ENCODE measurements around the gene BPIFB3. TPM values are rescaled to one million over a fixed set of nuclear protein-coding genes. Genes with fewer than 3 reads are reported as not detected.

BPIFB3 gene
- total RNA-seq, 1 experiment from 2014 or later = not detected

DNA sequence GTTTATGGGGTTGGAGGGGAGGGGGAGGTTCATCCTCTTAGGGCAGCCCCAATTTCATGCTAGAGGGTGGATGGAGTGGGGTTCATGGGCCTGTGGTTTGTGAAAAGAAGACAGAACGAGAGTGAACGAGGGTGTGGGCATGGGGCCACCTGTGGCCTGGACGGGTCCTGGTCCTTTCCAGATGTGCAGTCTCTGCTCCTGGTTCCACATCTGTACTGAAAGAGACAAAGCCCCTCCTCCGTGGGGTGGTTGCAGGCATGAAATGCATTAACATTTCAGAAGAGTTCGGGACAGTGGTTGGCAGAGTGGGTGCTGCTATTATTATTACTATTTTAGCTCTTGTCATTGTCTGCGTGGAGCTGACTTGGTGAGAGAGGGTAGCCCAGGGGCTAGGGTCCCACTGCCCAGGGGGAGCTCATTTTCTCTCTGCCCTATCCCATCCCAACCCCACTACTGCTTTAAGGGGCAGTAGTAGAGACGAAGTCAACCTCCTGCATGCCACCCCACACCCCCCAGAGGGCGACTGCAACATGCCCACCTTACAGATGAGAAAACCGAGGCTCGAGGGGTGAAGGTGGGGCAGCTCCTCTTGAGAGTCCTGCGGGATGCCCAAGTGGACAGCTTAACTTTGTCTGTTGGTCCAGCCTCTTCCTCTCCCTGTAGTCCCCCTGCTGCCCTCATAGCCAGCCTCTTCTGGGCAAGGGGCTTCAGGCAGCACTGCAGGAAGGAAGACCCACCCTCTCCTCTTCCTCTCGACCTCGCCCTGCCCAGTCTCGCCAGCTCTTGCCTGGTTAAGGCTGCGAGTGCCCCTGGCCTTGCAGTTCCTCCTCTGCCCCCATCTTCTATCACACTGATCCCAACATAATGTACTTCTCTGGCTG, 37.8 kb upstream of the BPIFB3 start:
- peaks cover 56% of the 10 kb centered on the region for H3K27me3 ChIP-seq (replicated peaks; ENCODE audit: insufficient read depth, low read depth, low read length, poor library complexity)
- H3K9me3 ChIP-seq (ENCODE audit: low read depth, low read length, poor library complexity, severe bottlenecking) = no peaks in the 10 kb centered on the region
- H3K36me3 ChIP-seq (ENCODE audit: insufficient read depth, low read length, poor library complexity, severe bottlenecking) = no peaks in the 10 kb centered on the region
- no TSS peak for BruUV-seq (replicated peaks)
- no peaks in the 10 kb centered on the region for H3K4me1 ChIP-seq (ENCODE audit: insufficient read depth, low read length, poor library complexity, severe bottlenecking)
- intact Hi-C loops (cut with micrococcal nuclease; ENCODE audit: unreplicated experiment) = no loop called here
- TF ChIP-seq, protein P1, sequence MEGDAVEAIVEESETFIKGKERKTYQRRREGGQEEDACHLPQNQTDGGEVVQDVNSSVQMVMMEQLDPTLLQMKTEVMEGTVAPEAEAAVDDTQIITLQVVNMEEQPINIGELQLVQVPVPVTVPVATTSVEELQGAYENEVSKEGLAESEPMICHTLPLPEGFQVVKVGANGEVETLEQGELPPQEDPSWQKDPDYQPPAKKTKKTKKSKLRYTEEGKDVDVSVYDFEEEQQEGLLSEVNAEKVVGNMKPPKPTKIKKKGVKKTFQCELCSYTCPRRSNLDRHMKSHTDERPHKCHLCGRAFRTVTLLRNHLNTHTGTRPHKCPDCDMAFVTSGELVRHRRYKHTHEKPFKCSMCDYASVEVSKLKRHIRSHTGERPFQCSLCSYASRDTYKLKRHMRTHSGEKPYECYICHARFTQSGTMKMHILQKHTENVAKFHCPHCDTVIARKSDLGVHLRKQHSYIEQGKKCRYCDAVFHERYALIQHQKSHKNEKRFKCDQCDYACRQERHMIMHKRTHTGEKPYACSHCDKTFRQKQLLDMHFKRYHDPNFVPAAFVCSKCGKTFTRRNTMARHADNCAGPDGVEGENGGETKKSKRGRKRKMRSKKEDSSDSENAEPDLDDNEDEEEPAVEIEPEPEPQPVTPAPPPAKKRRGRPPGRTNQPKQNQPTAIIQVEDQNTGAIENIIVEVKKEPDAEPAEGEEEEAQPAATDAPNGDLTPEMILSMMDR (conservative IDR thresholded peaks at IDR 0.05; ENCODE audit: low read depth, low read length) = no peak
- no peak for TF ChIP-seq EZH2 (IDR thresholded peaks at IDR 0.05; ENCODE audit: borderline replicate concordance, low read depth, low read length, poor library complexity, severe bottlenecking)
- ChIA-PET CTCF (no interaction called here), POLR2A (ENCODE audit: low non-redundant PET) (interaction anchor here (0.6 kb wide), 1 partner anchor 44 kb away, joined by 3 read pairs; no protein-coding TSS in a partner anchor)
- H3K4me3 ChIP-seq (ENCODE audit: low read depth, low read length, poor library complexity, severe bottlenecking) = no peak overlapping the region
- no peak overlapping the region for H3K27ac ChIP-seq (ENCODE audit: low read depth, low read length, poor library complexity, severe bottlenecking)
- DNase-seq (ENCODE audit: low spot score) = no peak

DNA sequence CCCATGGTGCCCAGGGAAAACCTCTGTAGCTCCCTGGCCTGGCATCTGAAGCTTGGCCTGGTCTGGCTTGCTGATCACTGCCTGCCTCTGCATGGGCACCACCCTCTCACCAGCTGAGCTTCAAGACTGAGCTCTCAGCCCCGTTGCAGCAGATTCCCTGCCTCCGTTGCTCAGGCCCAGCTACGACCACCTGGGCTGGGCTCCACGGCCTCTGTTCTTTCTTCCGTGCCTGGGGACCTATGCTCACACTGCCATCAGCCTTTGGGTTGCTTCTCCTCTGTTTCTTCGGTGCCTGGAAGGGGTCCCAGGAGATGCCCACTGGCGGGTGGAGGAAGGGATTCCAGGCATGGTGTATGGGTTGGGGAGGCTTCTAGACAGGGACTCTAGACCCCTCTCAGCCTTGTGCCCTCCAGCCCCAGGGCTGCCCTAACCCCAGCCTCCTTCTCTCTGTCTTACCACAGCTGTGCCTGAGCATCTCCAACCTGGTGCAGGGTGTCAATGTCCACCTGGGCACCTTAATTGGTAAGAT, 37.1 kb upstream of the BPIFB3 start:
- Histone ChIP-seq H3K4me1 (ENCODE audit: insufficient read depth, low read length, poor library complexity, severe bottlenecking) (no peaks in the 10 kb centered on the region), H3K27ac (ENCODE audit: low read depth, low read length, poor library complexity, severe bottlenecking) (no peak overlapping the region), H3K9me3 (ENCODE audit: low read depth, low read length, poor library complexity, severe bottlenecking) (no peaks in the 10 kb centered on the region), H3K27me3 (replicated peaks; ENCODE audit: insufficient read depth, low read depth, low read length, poor library complexity) (peaks cover 50% of the 10 kb centered on the region), H3K36me3 (ENCODE audit: insufficient read depth, low read length, poor library complexity, severe bottlenecking) (no peaks in the 10 kb centered on the region), H3K4me3 (ENCODE audit: low read depth, low read length, poor library complexity, severe bottlenecking) (no peak overlapping the region)
- no TSS peak for BruUV-seq (replicated peaks)
- intact Hi-C loops (cut with micrococcal nuclease; ENCODE audit: unreplicated experiment) = no loop called here
- POLR2A ChIA-PET (ENCODE audit: low non-redundant PET) = no interaction called here
- TF ChIP-seq, protein P1 (conservative IDR thresholded peaks at IDR 0.05; ENCODE audit: low read depth, low read length) = no peak
- TF ChIP-seq EZH2 (IDR thresholded peaks at IDR 0.05; ENCODE audit: borderline replicate concordance, low read depth, low read length, poor library complexity, severe bottlenecking) = no peak
- DNase-seq (ENCODE audit: low spot score) = no peak
- CTCF ChIA-PET = no interaction called here

DNA sequence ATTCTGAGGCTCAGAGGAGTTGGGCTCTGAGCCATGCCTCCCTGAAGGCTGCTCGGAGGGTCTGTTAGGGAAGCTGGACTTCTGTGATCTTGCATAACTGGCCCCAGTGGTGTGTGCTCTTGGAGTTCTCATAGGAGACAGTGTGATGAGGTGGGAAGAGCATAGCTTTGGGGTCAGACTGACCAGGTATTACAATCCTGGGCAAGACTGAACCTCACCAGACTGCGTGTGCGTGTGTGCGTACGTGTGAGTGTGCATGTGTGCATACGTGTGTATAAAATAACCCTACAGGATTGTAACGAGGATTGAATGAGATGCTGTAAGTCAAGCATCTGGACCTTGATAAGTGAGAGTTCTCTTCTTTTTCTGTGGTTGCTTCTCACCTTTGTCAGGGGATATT, 36.2 kb upstream of the BPIFB3 start:
- intact Hi-C loops (cut with micrococcal nuclease; ENCODE audit: unreplicated experiment) = no loop called here
- ChIA-PET POLR2A (ENCODE audit: low non-redundant PET) (no interaction called here), CTCF (no interaction called here)
- Histone ChIP-seq H3K27me3 (replicated peaks; ENCODE audit: insufficient read depth, low read depth, low read length, poor library complexity) (peaks cover 42% of the 10 kb centered on the region), H3K9me3 (ENCODE audit: low read depth, low read length, poor library complexity, severe bottlenecking) (no peaks in the 10 kb centered on the region), H3K36me3 (ENCODE audit: insufficient read depth, low read length, poor library complexity, severe bottlenecking) (no peaks in the 10 kb centered on the region), H3K4me3 (ENCODE audit: low read depth, low read length, poor library complexity, severe bottlenecking) (no peak overlapping the region), H3K27ac (ENCODE audit: low read depth, low read length, poor library complexity, severe bottlenecking) (no peak overlapping the region), H3K4me1 (ENCODE audit: insufficient read depth, low read length, poor library complexity, severe bottlenecking) (no peaks in the 10 kb centered on the region)
- no peak for DNase-seq (ENCODE audit: low spot score)
- no peak for TF ChIP-seq EZH2 (IDR thresholded peaks at IDR 0.05; ENCODE audit: borderline replicate concordance, low read depth, low read length, poor library complexity, severe bottlenecking)
- TF ChIP-seq, protein P1 (conservative IDR thresholded peaks at IDR 0.05; ENCODE audit: low read depth, low read length) = no peak
- no TSS peak for BruUV-seq (replicated peaks)

Data from A673 (cell line).